Trophoblast cell (in vitro differentiated cells and primary cell): ENCODE results near the gene HAVCR2.
"Not testable (repeated sequence)": the region's sequence is repeated elsewhere in the genome, so short reads cannot be mapped to it uniquely, and the experiment has no call there.

ENCODE experiments used
- DNase-seq, 2 donors: peaks; one replicate each; pipeline ENCODE4 v3.0.0-alpha.2; 2016
- H2AFZ ChIP-seq: 2 replicates; pipeline ENCODE4 v1.6.1; 2013; ENCODE audit warnings: low read length, moderate library complexity, mild to moderate bottlenecking; ENCODE audit not compliant: insufficient read depth, poor library complexity
- H2AK5ac ChIP-seq: 2 replicates; pipeline ENCODE4 v1.6.1; 2013; ENCODE audit warnings: mild to moderate bottlenecking, low read length
- H2BK120ac ChIP-seq: 2 replicates; pipeline ENCODE4 v1.6.1; 2013; ENCODE audit warnings: low read length, mild to moderate bottlenecking, moderate library complexity; ENCODE audit not compliant: insufficient read depth, poor library complexity
- H2BK12ac ChIP-seq: 2 replicates; pipeline ENCODE4 v1.6.1; 2013; ENCODE audit warnings: mild to moderate bottlenecking, low read length, moderate library complexity
- H2BK5ac ChIP-seq: 2 replicates; pipeline ENCODE4 v1.6.1; 2013; ENCODE audit warnings: low read length, low read depth, moderate library complexity, mild to moderate bottlenecking; ENCODE audit not compliant: poor library complexity
- H3K14ac ChIP-seq: 2 replicates; pipeline ENCODE4 v1.6.1; 2013; ENCODE audit warnings: mild to moderate bottlenecking, low read length
- H3K18ac ChIP-seq: 2 replicates; pipeline ENCODE4 v1.6.1; 2013; ENCODE audit warnings: mild to moderate bottlenecking, low read length
- H3K23ac ChIP-seq: 2 replicates; pipeline ENCODE4 v1.6.1; 2013; ENCODE audit warnings: low read length
- H3K27ac ChIP-seq: 2 replicates; pipeline ENCODE4 v1.5.1; 2013; ENCODE audit warnings: low read depth, mild to moderate bottlenecking, inconsistent platforms, low read length, moderate library complexity
- H3K27me3 ChIP-seq: 2 replicates; pipeline ENCODE4 v1.6.1; 2013; ENCODE audit warnings: inconsistent platforms, mild to moderate bottlenecking, low read length, moderate library complexity; ENCODE audit not compliant: insufficient read depth
- H3K36me3 ChIP-seq, 2 experiments: 1 replicate in 1 of 2; 2 replicates in 1 of 2; pipeline ENCODE4 v1.6.1; 2013; ENCODE audit warnings: low read length in 2 of 2, mild to moderate bottlenecking in 2 of 2, moderate library complexity in 1 of 2; ENCODE audit not compliant: insufficient read depth in 2 of 2, control insufficient read depth in 1 of 2
- H3K4ac ChIP-seq: 2 replicates; pipeline ENCODE4 v1.6.1; 2013; ENCODE audit warnings: low read depth, mild to moderate bottlenecking, low read length, moderate library complexity
- H3K4me1 ChIP-seq, 2 experiments: 1 replicate in 1 of 2; 2 replicates in 1 of 2; pipeline ENCODE4 v1.6.1; 2013; ENCODE audit warnings: low read length in 2 of 2, mild to moderate bottlenecking in 2 of 2, moderate library complexity in 1 of 2; ENCODE audit not compliant: insufficient read depth in 2 of 2, control insufficient read depth in 1 of 2
- H3K4me2 ChIP-seq: 2 replicates; pipeline ENCODE4 v1.6.1; 2013; ENCODE audit warnings: inconsistent platforms, mild to moderate bottlenecking, low read length, moderate library complexity
- H3K4me3 ChIP-seq: 2 replicates; pipeline ENCODE4 v1.5.1; 2013; ENCODE audit warnings: mild to moderate bottlenecking, low read depth, low read length, inconsistent platforms
- H3K79me1 ChIP-seq: one replicate; pipeline ENCODE4 v1.6.1; 2013; ENCODE audit warnings: low read length
- H3K79me2 ChIP-seq: 2 replicates; pipeline ENCODE4 v1.6.1; 2013; ENCODE audit warnings: low read length, mild to moderate bottlenecking; ENCODE audit not compliant: control insufficient read depth, insufficient read depth, poor library complexity
- H3K9ac ChIP-seq: 2 replicates; pipeline ENCODE4 v1.6.1; 2013; ENCODE audit warnings: mild to moderate bottlenecking, low read length
- H3K9me3 ChIP-seq: 2 replicates; pipeline ENCODE4 v1.6.1; 2013; ENCODE audit warnings: low read depth, mild to moderate bottlenecking, control low read depth, inconsistent platforms, low read length; ENCODE audit not compliant: insufficient read depth
- H4K12ac ChIP-seq: 2 replicates; pipeline ENCODE4 v1.6.1; 2013; ENCODE audit warnings: low read depth, mild to moderate bottlenecking, low read length, moderate library complexity
- H4K8ac ChIP-seq: 2 replicates; pipeline ENCODE4 v1.6.1; 2013; ENCODE audit warnings: low read depth, mild to moderate bottlenecking, low read length, moderate library complexity
- H4K91ac ChIP-seq: one replicate; pipeline ENCODE4 v1.6.1; 2013; ENCODE audit warnings: low read depth, mild to moderate bottlenecking, low read length, moderate library complexity
- WGBS: extraction: QIAGEN DNeasy Blood & Tissue Kit; methylation state at CpG from one replicate; pipeline ENCODE4 v1.1.7; 2013; ENCODE audit warnings: missing lambda C conversion rate; ENCODE audit not compliant: insufficient read length, insufficient coverage; ENCODE audit errors: extremely low coverage; 5-methylcytosine and 5-hydroxymethylcytosine counted together

HAVCR2 gene

DNA sequence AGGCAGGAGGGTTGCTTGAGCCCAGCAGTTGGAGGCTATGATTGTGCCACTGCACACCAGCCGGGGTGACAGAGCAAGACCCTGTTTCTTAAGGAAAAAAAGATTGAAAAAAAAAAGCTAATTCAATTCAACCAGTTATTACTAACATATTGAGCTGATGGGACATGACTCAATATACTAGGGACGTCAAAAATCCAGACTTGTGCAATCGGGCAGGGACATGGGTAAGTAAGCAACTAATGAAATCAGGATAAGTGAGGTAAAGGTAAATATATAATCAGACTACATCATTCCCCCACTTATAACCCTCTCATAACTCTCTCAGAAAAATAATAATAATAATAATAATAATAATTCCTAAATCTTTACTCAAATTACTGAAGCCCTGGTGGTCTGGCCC is 49.0 kb downstream of the HAVCR2 start:
- no peaks in the 10 kb centered on the region for H3K9me3 ChIP-seq
- H2BK5ac ChIP-seq, result no peak overlapping the region
- no peak overlapping the region for H3K18ac ChIP-seq
- H3K23ac ChIP-seq, result no peak overlapping the region
- no peak overlapping the region for H2BK120ac ChIP-seq
- no peak overlapping the region for H4K12ac ChIP-seq
- no CpG with 5 or more reads among the region's 3 CpGs for WGBS
- no peaks in the 10 kb centered on the region for H3K79me1 ChIP-seq
- H3K4ac ChIP-seq, result no peak overlapping the region
- no peak overlapping the region for H3K27ac ChIP-seq
- no peaks in the 10 kb centered on the region for H3K79me2 ChIP-seq
- no peak overlapping the region for H3K4me3 ChIP-seq
- peak; percentile 32 to 52 for DNase-seq
- no peak overlapping the region for H4K91ac ChIP-seq
- H3K4me2 ChIP-seq, result no peak overlapping the region
- H3K4me1 ChIP-seq, result no peaks in the 10 kb centered on the region
- no peaks in the 10 kb centered on the region for H3K27me3 ChIP-seq
- H4K8ac ChIP-seq, result no peak overlapping the region
- H3K9ac ChIP-seq, result no peak overlapping the region
- H3K14ac ChIP-seq, result no peak overlapping the region
- H2BK12ac ChIP-seq, result no peak overlapping the region
- no peaks in the 10 kb centered on the region for H3K36me3 ChIP-seq
- no peak overlapping the region for H2AFZ ChIP-seq
- no peak overlapping the region for H2AK5ac ChIP-seq

GRCh38 chr5:157059093-157059539 is 49.7 kb downstream of the HAVCR2 start, which contains the start of gene HAVCR1:
HAVCR1 (minus strand) TSS chr5:157059116; CDS start chr5:157057943, 1,173 bp downstream.
- no peak within 1 kb of the TSS for H4K12ac ChIP-seq
- WGBS, result no CpG with 5 or more reads among the region's 9 CpGs
- no peak within 1 kb of the TSS for H3K4me3 ChIP-seq

DNA sequence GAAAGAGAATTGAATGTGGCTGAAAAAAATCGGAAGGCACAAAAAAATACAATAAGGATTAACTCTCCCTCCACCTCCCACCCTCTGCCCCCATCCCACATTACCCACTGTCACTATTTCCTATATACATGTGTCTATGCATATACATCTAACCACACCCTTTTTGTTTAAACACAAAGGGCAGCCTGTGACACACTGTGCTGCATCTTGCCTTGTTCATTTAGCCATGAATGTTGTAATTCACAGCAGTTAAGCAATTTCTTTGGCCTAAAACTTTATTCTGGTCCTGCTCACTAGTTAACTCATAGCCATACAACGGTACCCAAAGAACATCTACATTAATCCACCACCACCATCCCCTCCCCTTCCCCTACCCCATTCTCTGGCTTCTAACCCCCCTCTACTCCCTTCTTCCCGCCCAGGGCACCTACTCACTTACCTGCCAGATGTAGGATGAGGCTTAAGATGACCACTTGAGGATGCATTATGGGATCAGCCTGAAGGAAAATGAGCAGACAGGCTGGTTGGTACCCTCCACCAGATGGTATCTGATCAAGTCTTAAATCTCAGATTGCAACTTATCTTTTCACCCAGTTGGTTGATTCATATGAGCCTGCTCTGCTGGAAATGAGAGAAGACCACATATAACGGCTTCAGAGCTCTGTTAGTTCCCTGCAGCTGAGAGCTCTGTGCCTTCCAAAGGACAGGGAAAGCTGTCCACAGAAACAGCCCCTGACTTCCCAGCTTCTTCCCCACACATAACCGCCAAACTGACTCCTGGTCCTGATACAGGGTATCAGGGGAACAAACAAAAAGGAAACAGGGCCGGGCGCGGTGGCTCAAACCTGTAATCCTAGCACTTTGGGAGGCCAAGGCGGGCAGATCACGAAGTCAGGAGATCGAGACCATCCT is 51.1 kb downstream of the HAVCR2 start:
- Histone ChIP-seq H4K8ac (no peak overlapping the region), H3K4me2 (no peak overlapping the region), H4K12ac (no peak overlapping the region), H3K18ac (no peak overlapping the region), H3K79me1 (no peaks in the 10 kb centered on the region), H2BK12ac (no peak overlapping the region), H4K91ac (no peak overlapping the region), H2BK5ac (no peak overlapping the region), H3K4me1 (no peaks in the 10 kb centered on the region), H2AK5ac (no peak overlapping the region), H3K79me2 (no peaks in the 10 kb centered on the region), H2BK120ac (no peak overlapping the region), H3K23ac (no peak overlapping the region), H3K9me3 (no peaks in the 10 kb centered on the region), H3K27me3 (no peaks in the 10 kb centered on the region), H3K9ac (no peak overlapping the region), H3K36me3 (no peaks in the 10 kb centered on the region), H3K4me3 (no peak overlapping the region), H3K14ac (no peak overlapping the region), H2AFZ (no peak overlapping the region), H3K4ac (no peak overlapping the region), H3K27ac (no peak overlapping the region)
- no CpG with 5 or more reads among the region's 11 CpGs for WGBS
- no peak for DNase-seq

More at GRCh38 chr5:157059093-157059539, 49.7 kb downstream of the HAVCR2 start, which contains the start of gene HAVCR1:
- H4K91ac ChIP-seq, result no peak within 1 kb of the TSS
- no peak within 1 kb of the TSS for H2BK120ac ChIP-seq
- no peak within 1 kb of the TSS for H2BK5ac ChIP-seq
- no peak within 1 kb of the TSS for H3K18ac ChIP-seq
- no peak within 1 kb of the TSS for H3K9ac ChIP-seq
- no peak within 1 kb of the TSS for H3K4me2 ChIP-seq
- H3K79me1 ChIP-seq, result no peaks in the 10 kb centered on the region
- H4K8ac ChIP-seq, result no peak within 1 kb of the TSS
- no peak within 1 kb of the TSS for H2AK5ac ChIP-seq
- H3K79me2 ChIP-seq, result no peaks in the 10 kb centered on the region
- no peaks in the 10 kb centered on the region for H3K4me1 ChIP-seq
- no peak within 1 kb of the TSS for H3K23ac ChIP-seq
- DNase-seq, result no peak
- no peak within 1 kb of the TSS for H3K4ac ChIP-seq
- no peaks in the 10 kb centered on the region for H3K36me3 ChIP-seq
- no peaks in the 10 kb centered on the region for H3K27me3 ChIP-seq
- H2AFZ ChIP-seq, result no peak within 1 kb of the TSS
- no peak within 1 kb of the TSS for H3K27ac ChIP-seq
- no peak within 1 kb of the TSS for H2BK12ac ChIP-seq
- H3K9me3 ChIP-seq, result no peaks in the 10 kb centered on the region
- no peak within 1 kb of the TSS for H3K14ac ChIP-seq

DNA sequence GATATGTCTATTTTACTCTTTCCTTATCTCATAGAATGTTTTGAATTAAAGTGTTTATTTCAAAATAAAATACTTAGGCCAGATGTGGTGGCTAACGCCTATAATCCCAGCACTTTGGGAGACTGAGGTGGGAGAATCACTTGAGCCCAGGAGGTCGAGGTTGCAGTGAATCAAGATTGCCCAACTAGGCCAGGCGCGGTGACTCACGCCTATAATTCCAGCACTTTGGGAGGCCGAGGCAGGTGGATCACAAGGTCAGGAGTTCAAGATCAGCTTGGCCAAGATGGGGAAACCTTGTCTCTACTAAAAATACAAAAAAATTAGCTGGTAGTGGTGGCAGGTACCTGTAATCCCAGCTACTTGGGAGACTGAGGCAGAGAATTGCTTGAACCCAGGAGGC is 52.0 kb downstream of the HAVCR2 start:
- H3K14ac ChIP-seq, H3K27ac ChIP-seq, H4K91ac ChIP-seq, H4K8ac ChIP-seq, H2BK120ac ChIP-seq, H3K4me1 ChIP-seq, H3K4ac ChIP-seq, DNase-seq, H3K36me3 ChIP-seq, H2BK12ac ChIP-seq, H3K27me3 ChIP-seq, H3K9ac ChIP-seq, H2BK5ac ChIP-seq, H3K23ac ChIP-seq, H2AFZ ChIP-seq, H3K18ac ChIP-seq, H3K4me2 ChIP-seq, H2AK5ac ChIP-seq, H3K9me3 ChIP-seq, H3K79me2 ChIP-seq, H3K79me1 ChIP-seq, H4K12ac ChIP-seq, H3K4me3 ChIP-seq: not testable (repeated sequence)
- WGBS, result no CpG with 5 or more reads among the region's 6 CpGs
